ENCODE data around the gene LENG8.
"Not testable (repeated sequence)": the region's sequence is repeated elsewhere in the genome, so short reads cannot be mapped to it uniquely, and the experiment has no call there.

The LENG8 gene

DNA sequence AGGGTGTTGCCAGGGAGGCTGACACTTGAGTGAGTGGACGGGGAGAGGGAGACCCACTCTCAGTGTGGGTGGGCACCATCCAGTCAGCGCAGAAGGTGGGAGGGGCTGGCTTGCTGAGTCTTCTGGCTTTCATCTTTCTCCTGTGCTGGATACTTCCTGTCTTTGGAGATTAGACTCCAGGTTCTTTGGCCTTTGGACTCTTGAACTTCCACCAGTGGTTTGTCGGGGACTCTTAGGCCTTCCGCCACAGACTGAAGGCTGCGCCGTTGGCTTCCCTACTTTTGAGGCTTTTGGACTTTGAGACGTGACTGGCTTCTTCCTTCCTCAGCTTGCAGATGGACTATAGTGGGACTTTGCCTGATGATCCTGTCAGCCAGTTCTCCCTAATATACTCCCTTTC lies 4.3 kb upstream of the LENG8 start:
- DNase-seq: no peak

DNA sequence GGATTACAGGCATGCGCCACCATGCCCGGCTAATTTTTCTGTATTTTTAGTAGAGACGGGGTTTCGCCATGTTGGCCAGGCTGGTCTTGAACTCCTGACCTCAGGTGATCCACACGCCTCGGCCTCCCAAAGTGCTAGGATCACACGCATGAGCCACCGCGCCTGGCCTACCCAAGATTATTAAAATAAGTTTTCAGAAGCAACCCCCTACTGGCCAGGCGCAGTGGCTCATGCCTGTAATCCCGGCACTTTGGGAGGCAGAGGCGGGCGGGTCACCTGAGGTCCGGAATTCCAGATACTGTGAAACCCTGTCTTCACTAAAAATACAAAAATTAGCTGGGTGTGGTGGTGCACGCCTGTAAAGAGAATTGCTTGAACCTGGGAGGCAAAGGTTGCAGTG lies 2.6 kb upstream of the LENG8 start:
- DNase-seq: not testable (repeated sequence)

DNA sequence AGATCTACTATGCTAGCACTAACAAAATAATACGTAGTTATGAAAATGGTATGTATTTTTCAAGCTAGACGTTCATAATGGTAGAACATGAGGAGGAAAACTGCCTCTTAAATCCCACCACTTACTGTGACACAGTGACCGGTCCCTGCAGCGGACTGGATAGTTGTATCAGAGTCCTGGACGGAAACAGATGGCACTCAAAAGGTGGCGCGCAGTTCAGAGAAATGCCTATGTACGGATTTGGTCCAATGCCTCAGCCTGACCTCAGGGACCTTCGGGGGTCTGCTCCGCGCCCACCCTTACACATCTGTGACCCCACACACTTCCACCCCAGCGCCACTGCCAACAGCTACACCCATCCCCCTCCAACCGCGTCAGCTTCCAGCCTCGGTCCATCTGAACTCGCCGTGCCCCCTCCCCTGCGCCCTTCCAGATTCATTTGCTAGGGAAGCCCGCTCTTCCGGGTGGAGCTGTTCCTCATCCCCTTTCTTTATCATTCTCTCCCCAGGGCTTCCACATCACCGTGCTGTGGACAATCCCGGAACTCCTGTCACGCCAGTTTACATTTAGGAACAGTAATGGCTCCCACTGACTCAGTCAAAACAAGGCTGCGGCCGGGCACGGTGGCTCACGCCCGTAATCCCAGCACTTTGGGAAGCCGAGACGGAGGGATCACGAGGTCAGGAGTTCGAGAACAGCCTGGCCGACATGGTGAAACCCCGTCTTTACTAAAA lies 792 bp upstream of the LENG8 start:
- DNase-seq: no peak

DNA sequence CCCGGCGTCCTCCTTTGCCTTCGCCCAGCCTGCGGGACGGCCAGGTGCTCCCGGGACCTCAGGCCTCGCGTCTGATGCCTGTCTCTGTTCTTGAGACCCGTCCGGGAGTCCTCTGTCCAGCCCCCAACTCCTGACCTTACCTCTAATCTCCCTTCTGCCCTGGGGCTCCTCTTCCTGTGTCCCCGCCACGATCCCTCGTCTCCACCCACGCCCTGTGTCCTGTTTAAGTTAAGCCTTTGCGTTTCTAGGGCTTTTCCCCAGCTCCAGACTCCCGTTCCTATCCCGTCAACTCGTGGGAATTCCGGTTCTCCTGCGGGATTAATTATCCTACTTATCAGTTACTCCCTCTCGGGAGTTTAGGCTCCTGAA lies 686 bp downstream of the LENG8 start:
- no peak for DNase-seq

GRCh38 chr19:54451331-54451871 lies 2.4 kb downstream of the LENG8 start:
- DNase-seq: no peak

DNA sequence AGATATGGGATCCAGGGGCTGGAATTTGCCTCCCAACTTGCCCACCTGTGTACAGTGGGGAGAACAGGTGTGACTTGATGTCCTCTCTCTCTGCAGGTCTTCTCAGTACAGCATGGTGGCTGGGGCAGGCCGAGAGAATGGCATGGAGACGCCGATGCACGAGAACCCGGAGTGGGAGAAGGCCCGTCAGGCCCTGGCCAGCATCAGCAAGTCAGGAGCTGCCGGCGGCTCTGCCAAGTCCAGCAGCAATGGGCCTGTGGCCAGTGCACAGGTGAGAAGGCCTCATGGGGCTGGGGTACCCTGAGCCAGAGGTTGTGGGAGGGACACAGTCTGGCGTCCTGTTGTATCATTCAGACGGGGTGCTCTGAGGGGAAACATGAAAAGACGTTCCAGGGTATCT lies 3.0 kb downstream of the LENG8 start:
- no peak for DNase-seq

- DNase-seq: no peak
Measured at GRCh38 chr19:54452626-54453025, 3.6 kb downstream of the LENG8 start.

GRCh38 chr19:54453921-54454780 lies 5.2 kb downstream of the LENG8 start:
- DNase-seq: no peak

DNA sequence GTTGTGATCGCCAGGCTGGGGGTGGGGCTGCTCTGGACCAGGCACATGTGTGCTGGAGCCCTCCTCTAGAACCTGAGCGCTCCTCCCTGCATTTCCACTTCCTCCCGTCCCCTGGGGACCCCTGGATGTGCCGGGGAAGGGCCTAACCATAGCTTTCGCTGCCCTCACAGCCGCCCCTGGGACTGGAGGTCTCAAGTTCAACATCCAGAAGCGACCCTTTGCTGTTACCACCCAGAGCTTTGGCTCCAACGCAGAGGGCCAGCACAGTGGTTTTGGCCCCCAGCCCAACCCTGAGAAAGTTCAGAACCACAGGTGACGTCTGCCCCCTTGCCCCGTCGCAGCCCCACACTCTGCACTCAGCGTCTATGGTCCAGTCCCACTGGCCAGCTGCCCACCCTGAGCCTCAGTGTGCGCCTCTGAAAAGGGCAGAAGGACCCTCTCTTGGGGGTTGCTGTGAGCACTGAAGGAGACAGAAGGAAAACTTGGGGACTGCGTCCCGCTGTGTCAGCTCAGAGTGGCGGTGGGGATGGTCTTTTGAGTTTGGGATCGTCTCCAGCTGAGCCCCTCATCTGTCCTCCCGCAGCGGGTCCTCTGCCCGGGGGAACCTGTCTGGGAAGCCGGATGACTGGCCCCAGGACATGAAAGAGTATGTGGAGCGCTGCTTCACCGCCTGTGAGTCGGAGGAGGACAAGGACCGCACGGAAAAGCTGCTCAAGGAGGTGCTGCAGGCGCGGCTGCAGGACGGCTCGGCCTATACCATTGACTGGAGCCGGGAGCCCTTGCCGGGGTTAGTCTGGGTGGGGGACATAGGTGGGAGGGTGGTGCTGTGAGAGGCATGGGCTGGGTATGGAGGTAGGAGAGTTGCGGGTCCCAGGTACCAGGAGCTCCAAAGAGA lies 6.0 kb downstream of the LENG8 start:
- no peak for DNase-seq

GRCh38 chr19:54455786-54456422 lies 6.9 kb downstream of the LENG8 start:
- no peak for DNase-seq

- no peak for DNase-seq
Measured at GRCh38 chr19:54456423-54457373, 7.7 kb downstream of the LENG8 start.

- no peak for DNase-seq
Measured at GRCh38 chr19:54457773-54458647, 9.0 kb downstream of the LENG8 start.

- DNase-seq: no peak
Measured at GRCh38 chr19:54458648-54459281, 9.8 kb downstream of the LENG8 start.

DNA sequence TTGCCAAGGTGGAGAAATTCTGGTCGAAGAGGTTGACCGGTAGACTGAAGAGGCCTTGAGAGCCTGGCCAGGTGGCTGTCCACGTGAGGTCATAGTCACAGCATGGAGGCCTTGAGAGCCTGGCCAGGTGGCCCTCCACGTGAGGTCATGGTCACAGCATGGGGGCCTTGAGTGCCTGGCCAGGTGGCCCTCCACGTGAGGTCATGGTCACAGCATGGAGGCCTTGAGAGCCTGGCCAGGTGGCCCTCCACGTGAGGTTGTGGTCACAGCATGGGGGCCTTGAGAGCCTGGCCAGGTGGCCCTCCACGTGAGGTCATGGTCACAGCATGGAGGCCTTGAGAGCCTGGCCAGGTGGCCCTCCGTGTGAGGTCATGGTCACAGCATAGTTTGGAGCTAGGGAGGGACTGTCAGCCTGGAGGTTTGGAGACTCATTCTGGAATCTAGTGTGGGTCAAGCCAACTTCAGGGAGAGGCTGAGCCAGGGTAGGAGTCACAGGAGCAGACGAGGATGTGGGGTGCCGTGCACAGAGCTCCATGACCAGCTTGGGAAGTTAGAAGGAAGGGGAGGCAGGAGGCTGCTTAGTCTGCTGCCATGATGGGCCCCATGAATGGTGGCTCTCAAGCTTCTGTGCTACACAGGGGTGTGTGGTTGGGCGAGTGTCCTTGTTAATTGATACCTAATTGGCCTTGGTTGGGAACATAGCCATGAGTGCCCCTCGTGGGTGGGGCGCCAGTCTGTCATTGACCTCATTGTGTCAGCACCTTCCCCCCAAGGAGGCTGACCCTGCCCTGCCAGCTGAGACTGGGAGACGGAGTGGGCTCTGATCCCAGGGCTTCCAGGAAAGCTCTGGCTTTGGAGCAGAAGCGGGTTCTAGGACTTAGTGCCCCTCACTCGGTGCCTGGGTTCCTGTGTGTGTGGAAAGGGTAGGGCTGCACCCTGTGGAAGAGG lies 10.6 kb downstream of the LENG8 start:
- DNase-seq: no peak

DNA sequence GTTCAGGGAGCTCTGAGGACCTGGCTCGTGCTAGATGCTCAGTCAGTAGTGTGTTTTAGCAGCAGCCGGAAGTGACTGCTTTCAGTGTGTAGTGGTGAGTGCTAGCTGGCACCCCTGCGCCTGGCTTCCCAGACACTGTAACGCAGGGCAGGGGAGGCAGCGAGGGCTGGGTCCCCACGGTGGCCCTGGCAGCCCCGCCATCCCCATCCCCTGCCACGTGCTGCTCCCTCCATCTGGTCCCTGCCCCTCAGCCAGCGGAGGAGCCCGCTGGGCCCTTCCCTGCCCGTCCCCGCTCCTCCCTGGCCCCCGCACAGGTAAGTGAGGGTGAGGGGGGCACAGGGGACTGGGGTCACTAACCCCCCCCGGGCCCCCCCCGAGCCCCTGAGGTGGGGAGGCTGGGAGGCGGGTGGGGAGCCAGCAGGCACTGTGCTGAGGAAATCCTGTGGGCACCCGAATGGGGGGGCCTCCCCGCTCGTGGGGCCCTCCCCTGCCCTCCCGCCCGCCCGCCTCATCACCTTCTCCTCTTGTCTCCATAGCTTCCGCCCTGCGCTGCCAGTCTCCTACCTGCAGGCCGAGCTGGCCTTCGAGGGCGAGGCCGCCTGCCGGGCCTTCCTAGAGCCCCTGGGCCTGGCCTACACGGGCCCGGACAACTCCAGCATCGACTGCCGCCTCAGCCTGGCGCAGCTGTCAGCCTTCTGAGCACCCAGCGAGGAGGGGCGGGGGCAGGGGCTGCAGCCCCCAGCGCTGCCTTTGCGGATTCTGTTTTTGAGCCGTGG lies 11.4 kb downstream of the LENG8 start:
- no peak for DNase-seq

DNA sequence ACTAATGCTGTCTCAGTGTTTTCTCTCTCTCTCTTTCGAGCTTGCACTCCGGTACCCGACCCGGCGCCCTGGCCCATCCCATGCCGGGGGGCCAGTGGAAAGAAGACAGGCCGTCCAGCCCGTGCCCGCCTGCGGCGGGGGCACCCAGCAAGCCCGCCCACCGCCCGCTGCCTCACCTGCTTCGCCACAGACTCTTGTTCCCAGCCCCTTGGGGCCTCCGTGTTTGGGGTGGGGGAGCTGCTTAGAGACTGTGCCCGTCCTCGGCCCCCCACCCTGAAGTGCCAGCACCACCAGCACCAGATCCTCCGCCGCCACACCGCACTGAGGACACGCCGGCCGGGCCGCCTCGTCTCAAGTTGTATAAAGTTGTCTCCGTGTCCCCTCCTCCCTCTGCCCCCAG lies 12.2 kb downstream of the LENG8 start:
- no peak for DNase-seq

DNA sequence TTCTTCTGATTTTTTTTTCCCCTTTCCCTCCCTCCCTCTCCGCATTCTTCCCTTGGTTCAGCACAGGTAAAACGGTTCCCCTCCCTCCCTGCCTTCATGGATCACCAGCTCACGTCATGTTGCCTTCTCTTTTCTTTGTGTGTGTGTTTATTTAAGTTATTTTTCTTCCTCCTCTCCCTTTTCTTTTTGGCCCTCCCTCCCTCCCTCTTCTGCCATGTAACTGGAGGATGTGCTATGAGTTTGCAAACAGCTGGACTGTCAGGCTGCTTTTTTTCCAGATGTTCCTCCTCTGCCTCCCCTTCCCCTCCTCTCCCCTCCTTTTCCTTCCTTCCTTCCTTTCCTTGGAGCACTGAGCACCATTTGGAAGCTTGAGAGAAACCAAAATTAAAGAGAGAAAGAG lies 12.6 kb downstream of the LENG8 start:
- DNase-seq: no peak
